Stimulated activated CD4-positive, alpha-beta T cell treated with anti-CD3 and anti-CD28 coated beads, Interleukin-4, amount 100 ng/mL, for 24 hours (primary cell): ENCODE data around the gene KRTAP10-9.
A peak's percentile ranks its signal among the peaks of the same experiment; 100 is the strongest.
"Not testable (repeated sequence)": the region's sequence is repeated elsewhere in the genome, so short reads cannot be mapped to it uniquely, and the experiment has no call there.

Source experiments
- DNase-seq: peaks from one replicate; pipeline ENCODE4 v3.0.0-alpha.2; 2020

KRTAP10-9 gene, protein sequence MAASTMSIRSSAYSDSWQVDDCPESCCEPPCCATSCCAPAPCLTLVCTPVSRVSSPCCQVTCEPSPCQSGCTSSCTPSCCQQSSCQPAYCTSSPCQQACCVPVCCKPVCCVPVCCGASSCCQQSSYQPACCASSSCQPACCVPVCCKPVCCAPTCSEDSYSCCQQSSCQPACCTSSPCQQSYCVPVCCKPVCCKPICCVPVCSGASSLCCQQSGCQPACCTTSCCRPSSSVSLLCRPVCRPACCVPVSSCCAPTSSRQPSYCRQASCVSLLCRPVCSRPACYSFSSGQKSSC

GRCh38 chr21:44626673-44627143 is at the start of gene KRTAP10-9:
Gene KRTAP10-9 (plus strand): TSS chr21:44627093. CDS start chr21:44627172, 79 bp downstream.
- DNase-seq, result no peak

GRCh38 chr21:44578371-44579055 is 48.4 kb upstream of the KRTAP10-9 start:
- DNase-seq, result no peak

DNA sequence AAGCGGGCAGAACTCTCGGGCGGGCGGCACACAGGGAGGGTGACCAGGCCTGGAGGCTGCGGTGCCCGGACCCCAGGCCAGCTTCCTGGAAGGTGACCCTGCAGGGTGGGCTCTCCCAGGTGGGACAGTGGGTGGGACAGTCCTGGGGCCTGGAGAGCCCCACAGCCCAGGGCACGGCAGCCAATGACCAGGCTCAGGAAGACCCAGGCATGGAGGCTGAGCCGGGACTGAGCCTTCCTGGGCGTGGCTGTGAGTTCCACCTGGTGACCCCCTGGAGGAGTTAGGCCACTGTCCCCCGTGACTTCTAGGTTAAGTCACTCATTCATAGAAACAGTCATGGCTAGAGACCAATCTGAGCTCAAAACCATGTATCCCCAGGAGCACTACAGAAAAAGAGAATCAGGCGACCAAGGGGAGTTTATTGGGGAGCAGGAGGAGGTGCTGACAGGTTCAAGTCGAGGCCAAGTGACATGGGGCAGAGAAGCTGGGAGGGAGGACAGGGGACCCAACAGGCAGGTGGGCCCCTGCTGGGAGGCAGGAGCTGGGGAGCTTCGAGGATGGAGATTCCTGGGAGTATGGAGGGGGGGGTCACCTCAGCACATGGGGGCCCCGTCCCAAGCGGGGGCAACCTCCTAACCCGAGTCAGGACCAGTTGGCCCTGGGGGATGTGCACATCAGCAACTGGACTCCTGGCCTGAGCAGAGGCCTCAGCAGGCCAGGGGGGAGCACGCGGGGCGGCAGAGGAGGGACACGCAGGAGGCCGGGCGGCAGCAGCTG is 47.6 kb upstream of the KRTAP10-9 start:
- no peak for DNase-seq

GRCh38 chr21:44579833-44580144 is 47.1 kb upstream of the KRTAP10-9 start:
- no peak for DNase-seq

- not testable (repeated sequence) for DNase-seq
Measured at GRCh38 chr21:44580231-44580821, 46.6 kb upstream of the KRTAP10-9 start, which contains the start of gene KRTAP10-5. Gene KRTAP10-5 (minus strand): TSS chr21:44580604. CDS start chr21:44580578, 26 bp downstream.

- DNase-seq, result no peak
Measured at GRCh38 chr21:44581158-44581557, 45.7 kb upstream of the KRTAP10-9 start.

GRCh38 chr21:44582055-44582454 is 44.8 kb upstream of the KRTAP10-9 start:
- no peak for DNase-seq

DNA sequence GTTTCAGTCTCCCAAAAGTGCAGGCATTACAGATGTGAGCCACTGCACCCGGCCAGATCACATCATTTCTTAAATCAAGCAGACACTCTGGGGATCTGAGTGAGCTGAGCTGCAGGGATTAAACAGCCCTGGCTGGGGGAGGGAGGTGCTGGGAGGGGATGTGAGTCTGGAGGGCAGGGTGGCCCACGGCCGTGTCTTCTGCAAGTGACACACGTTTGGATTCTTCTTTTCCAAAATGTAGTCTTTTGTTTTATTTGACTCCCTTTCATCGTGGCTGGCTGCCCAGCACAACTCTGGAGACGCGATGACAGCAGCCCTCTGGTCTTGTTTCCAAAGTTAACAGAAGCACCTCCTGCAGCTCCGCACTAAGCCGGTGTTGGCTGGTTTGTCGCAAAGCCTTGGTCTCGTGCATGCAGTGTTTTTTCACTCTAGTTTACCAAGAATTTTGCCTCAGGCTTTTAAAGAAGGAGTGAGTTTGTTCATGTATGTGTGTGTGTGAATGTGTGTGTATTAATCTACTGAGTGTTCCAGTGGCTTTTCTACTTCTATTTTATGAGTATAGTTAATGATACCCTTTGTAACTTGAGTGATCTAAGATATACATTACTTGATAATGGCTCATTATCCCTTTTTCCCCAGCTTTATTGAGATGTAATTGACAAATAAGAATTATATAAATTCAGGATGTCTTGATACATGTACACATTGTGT is 43.6 kb upstream of the KRTAP10-9 start:
- DNase-seq, result no peak

- peak; percentile 43 for DNase-seq
Measured at GRCh38 chr21:44583800-44584147, 43.1 kb upstream of the KRTAP10-9 start.

GRCh38 chr21:44585892-44586291 is 41.0 kb upstream of the KRTAP10-9 start:
- DNase-seq, result no peak

GRCh38 chr21:44589094-44589493 is 37.8 kb upstream of the KRTAP10-9 start:
- DNase-seq, result no peak

DNA sequence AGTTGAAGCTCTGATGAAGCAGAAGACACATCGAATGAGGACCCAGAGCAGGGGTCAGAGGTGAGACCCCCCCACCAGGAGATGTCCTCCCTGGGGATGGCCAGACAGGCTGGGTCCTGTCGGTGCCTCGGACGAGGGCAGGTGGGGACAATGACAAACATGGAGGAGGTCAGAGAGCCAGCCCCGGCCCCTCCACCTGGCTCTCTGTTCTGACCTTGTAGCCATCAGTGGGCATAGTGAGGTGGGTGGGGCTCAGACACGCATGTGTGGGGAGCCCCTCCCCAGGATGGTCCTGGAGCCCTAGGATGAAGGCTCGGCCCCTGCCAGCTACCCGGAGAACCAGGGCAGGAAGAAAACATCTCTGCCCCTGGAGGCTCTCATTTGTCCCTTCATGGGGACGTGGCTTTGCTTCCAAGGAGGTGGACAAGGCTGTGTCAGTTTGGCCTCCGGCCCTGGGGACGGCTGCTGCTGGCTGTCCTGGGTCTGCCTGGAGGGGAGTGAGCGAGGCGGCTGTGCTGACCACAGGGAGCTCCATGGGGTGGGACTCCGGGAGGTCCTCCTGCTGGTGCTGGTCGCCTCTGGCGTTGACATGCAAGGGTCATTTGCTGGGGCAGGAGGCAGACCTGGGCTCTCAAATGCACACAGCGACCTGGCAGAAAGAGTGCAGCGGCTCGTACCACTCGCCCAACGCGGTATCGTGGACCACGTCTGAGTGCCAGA is 37.1 kb upstream of the KRTAP10-9 start:
- no peak for DNase-seq

GRCh38 chr21:44590311-44590721 is 36.6 kb upstream of the KRTAP10-9 start:
- DNase-seq, result no peak

GRCh38 chr21:44590897-44591800 is 35.7 kb upstream of the KRTAP10-9 start:
- DNase-seq, result not testable (repeated sequence)

GRCh38 chr21:44591801-44592130 is 35.1 kb upstream of the KRTAP10-9 start:
- not testable (repeated sequence) for DNase-seq

GRCh38 chr21:44592446-44593311 is 34.2 kb upstream of the KRTAP10-9 start, which contains the start of gene KRTAP10-6:
Gene KRTAP10-6 (minus strand): TSS chr21:44592505. CDS start chr21:44592484, 21 bp downstream.
- no peak for DNase-seq

DNA sequence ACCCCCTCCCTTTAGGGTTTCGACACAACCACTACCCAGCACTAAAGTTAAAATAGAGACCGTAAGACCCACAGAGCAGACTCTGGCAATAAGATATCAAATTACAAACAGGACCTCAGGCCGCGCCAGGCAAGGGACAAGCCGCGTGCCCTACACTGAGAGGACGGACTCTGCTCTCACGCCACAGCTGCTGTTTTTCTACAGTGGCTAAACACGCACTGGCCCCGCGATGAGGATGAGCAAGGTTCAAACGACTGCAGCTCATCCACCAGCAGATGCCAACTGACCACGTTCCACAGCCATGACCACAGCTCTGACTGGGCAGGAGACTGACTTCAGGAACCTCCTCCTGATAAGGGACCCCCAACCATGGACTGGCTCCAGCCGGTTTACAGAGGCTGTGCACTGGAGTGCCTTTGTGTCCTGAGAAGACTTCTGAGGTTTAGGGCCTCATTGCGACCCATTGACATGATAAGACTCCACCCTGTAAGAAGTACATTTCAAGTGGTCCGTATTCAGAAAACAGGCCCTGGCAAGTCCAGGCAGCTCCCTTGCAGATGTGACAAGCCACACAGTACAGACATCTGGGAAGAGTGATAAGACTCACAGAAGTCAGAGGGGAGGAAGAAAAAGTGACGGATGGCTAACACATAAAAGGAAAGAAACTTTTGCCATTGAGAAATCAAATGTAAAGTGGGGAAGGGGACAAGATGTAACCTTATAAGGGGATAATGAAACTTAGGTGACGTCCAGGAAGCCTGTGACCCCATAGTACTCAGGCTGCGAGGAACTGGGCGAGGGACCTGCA is 33.1 kb upstream of the KRTAP10-9 start:
- DNase-seq, result no peak

DNA sequence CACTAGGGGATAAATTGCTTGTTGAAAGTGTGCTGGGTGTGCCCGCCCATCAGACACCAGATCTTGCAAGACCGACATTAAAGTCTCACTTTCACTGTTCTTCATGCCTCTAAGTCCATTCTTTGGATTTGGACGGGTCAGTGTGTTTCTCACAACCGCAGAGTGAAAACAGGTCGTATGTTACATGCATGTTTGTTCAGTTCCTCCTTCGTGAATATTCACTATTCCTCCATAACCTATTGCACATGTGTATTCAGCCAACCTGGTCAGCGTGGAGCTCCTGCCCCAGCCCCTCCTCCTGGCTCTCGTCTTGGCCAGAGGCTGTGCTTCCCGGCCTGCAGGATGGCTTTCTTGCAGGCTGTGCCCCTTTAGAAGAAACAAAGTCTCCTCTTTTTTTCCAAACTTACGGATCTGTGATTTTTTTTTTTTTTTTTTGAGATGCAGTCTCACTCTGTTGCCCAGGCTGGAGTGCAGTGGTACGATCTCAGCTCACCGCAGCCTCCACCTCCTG is 32.4 kb upstream of the KRTAP10-9 start:
- no peak for DNase-seq

- no peak for DNase-seq
Measured at GRCh38 chr21:44595524-44595923, 31.4 kb upstream of the KRTAP10-9 start.
